ENCODE results near the gene COBL.

COBL gene

DNA sequence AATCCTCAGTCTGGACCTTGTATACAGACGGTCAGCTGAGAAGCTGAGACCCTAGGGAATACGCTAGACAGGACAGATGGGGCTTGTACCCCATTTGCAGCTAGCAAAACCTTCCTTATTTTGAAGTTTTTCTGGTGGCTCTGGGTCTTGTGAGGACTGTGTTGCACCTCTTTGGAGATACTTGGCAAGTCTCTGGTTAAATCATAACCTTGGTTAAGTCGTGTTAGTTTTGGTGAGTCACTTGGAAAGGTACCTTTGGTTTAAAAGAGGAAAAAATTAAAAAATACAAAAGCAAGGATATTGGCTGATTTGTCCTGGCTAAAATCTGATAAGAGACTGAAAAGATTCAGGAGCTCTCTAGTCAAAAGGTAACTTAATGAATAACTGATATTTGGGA is 140.6 kb downstream of the COBL start:
- DNase-seq, result no peak

DNA sequence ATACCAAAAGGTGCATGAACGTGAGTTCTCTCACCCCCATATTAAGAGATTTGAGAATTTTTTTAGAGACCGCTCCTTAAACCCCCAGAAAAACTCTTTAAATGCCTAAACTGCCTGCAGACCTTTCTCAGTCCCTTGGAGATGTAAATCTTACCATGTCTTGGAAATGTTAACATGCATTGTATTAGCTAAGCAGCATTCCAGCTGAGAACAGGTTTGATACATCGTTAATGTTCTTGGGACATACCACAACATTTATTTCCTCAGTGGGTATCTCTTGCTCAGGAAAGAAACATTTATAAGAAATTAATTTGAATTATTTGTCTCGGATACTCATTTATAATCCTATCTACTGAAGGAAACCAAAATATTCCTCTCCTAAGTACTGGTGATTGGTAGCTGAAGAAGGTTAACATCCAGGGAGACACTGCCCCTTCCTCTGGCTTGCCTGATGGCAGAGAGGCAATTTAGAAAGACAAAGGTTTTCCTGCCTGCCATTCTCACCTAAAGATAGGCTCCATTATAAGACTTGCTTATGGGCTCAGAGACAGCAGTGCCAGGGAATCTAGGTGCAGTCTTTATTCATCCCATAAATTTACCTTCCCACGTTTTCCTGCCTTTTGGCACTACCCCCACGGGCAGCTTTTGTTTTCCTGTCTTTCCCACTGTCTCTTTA is 141.2 kb downstream of the COBL start:
- no peak for DNase-seq

DNA sequence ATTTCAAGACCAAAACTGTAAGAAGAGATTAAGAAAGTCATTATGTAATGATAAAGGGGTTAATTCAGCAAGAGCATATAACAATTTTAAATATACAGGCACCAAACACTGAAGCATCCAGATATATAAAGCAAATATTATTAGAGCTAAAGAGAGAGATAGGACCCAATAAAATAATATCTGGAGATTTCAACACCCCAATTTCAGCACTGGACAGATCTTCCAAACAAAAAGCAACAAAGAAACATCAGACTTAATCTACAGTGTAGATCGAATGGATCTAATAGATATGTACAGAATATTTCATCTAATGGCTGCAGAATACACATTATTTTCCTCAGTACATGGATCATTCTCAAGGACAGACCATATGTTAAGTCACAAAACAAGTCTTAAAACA is 151.3 kb downstream of the COBL start:
- no peak for DNase-seq

DNA sequence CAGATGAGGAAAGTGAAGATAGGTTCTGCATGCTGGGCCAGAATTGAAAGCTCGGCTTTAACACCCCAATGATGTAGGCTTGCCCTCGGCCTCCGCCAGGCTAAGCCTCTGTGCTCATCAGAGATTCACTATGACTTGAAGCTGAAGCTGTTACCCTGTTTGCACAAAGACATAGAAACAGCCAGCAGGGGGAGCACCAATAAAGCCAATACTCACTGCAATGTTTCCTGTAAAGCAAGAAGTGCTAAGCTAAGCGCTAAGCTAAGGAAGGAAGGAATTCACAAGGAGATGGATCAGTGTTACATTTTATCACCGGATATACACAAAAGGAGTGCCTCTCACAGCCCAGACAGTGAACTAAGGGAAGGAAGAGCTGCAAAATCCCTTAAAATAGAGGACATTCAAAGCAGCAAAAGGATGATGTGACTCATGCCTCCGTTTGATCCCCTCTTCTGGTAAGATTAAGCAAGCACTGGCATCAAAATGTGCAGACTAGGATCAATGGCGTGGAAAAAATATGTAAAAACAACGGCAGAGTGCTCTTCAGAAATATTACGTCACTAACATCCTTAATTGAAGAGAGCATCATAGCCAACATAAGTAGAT is 153.8 kb downstream of the COBL start:
- peak; percentile 92 for DNase-seq

DNA sequence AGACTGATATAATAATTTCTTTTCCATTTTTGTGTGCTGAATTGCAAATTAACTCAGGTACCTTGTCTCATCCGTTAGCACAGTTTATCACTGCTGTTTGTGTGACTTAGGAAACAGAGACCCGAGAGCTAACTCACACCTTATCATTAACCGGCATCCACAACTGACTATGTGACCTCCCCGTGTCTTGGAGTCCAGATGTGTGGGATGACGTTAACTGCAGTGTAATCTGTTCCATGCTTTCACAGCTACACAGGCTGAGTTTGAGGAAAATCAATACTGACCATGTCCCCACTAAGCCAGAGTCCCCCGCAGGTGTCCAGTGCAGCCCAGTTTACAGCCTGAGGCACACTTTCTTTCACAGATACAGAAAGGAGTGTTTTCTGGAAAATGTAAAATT is 154.7 kb downstream of the COBL start:
- DNase-seq, result no peak

DNA sequence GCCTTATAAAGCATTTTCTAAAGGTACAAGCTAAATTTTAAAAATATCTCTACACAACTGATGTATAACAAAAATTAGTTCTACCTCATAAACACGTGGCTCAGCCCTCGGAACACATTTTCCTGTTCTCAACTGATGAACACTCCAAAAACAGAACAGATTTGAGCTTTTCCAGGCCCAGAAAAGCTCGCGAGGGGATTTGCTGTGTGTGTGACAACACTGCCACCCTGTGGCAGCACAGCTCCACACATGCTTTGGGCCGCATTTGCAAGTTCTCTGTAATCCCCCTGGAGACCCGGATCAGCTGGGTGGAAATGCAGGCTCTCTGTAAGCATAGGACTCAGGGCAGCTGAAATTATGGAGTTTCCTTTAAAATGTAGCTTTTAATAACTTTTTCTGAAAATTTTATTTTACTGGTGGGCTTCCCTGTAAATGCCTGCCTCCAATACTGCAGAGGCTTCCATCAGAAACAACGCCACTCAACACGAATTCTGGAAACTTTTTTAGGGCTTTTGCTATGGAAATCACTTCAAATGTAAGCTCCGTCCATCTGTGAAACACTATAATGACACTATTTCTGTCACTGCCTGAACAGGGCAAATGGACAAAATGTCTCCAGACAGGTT is 155.5 kb downstream of the COBL start:
- DNase-seq, result peak; percentile 89

DNA sequence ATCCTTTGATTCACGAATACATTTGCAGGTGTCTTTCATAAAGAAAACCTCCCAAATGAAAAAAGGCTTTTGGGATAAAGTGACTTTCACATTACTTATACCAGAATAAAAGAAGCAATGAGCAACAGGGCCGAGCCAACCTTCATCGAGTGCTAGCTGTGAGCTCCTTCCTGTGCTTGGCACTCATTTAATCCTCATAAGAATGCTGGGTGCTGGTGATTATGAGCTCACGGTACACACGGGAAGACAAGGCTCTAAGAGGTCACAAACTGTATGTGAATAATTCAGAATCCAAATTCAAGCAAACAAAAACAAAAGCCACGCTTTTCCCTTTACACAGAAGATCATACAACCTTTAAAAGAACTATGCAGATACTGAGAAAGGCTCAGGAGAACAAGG is 156.2 kb downstream of the COBL start:
- DNase-seq, result peak; percentile 29

DNA sequence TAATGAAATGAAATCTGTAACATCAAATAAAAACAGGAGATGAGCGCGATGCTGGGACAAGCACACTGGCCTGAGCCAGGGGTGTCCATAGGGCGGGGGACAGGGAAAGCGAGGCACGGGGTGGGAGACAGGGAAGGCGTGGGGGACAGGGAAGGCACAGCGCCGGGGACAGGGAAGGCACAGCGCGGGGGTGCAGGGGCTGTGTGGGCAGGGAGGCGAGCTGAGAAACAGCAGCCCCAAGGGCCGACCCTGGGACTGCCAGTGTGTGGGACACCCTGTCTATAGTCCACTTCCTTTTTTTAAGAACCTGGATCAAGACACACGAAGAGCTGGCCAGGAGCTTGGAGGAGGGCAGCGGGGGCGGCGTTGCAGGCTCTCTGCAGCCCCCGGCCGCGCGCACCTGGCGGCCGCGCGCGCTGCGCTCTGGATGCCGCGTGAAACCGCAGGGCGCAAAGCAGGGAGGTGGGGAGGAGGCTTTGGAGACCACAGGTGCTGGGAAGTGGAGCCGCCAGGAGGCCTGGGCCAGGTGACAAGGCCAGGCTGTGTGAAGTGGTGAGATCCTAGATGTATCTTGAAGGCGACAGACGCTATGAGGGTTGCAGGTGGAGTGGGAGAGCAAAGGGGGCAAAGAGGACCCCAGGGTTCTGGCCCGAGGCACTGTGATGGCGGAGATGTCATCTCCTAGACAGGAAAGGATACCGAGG is 157.7 kb downstream of the COBL start:
- no peak for DNase-seq

DNA sequence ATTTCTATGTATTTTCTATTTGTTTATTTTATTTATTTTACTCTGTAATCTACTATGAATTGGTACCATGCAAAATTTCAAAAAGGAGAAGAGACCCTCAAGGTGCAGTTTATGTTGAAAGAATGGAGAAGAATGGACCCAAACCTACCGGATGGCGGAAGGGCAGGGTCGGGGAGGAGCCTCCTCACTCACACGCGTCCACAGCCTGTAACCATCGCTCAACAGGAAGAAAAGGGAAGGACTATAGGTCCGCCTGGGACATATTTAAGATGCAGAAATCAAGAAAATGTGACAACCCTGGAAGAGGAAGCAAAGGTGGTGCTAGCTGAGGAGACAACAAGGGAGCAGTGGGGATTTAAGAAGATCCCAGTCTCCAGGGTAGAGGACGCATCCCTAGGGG is 158.4 kb downstream of the COBL start:
- DNase-seq, result no peak

DNA sequence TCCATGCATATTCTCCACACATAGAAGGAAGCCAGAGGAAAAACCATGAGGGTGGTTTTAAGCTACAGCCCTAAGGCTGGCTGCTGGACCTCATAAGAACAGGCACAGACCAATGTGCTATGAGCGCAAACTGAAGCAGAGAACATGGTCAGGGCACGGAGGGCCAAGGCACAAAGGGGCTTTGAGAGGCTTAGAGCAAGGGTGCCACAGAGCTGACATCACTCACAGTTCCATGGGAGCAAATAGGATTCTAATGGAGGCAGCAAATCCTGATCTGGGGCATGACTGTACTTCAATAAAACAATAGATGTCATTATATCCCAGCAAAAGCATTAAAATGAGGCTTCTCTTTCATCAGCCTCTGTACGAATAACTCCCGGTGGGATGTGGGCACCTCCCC is 162.4 kb downstream of the COBL start:
- no peak for DNase-seq

DNA sequence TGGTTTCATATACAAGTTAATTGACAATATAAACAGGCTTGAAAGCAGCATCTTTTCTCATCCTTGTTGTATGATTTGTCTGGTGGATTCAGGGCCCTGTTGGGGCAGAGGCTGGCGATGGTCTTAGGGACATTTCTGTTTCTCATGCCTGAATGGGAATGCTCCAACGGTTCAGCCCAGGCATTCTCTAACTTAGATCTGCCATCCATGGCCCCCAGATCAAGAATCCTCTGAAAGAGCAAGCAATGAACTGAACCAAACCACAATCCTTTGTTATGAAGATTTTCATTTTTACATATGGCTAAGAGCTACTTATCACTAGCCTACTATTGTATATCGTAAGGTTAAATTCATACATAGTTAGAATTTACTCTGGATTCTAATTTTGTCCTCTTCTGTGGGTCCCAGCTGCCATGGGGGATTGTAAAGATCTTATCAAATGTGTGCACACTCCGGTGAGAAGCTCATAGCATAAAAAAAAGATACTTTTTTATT is 163.9 kb downstream of the COBL start:
- no peak for DNase-seq

DNA sequence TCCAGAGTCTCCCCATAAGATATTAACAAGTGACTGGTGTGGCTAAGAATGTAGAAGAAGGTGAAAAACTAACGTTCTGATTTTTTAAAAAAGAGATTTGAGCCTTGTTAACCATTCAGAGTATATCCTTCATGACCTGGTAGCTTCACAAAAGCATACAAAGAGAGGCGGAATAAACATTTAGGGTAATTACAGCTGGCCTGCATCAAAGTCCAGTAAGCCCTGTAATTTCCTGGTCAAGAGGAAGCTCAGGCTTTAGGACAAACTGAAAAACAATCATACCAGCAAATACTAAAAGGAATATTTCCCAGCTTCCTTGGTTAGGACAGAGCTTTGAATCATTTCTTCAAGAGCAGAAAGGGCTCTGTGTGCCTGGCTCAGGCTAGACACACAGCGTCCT is 165.2 kb downstream of the COBL start:
- no peak for DNase-seq

DNA sequence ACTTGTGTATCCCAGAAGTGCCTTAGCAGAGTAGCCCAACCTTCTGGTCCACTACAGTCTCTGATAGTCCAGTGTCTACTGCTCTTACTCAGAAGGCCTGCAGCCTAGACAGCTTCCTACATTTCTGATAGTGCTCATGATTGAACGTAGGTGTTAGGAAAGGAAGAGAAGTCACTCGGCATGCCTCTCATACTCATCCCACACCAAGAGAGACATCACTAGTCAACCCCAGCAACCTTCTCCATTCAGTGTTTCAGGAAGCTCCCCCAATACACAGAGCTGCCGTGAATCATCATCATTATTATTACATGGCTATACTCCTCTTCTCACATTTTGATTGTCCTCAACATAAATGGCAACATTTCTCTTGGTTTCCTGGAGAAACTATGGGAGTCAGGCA is 166.4 kb downstream of the COBL start:
- DNase-seq, result no peak

DNA sequence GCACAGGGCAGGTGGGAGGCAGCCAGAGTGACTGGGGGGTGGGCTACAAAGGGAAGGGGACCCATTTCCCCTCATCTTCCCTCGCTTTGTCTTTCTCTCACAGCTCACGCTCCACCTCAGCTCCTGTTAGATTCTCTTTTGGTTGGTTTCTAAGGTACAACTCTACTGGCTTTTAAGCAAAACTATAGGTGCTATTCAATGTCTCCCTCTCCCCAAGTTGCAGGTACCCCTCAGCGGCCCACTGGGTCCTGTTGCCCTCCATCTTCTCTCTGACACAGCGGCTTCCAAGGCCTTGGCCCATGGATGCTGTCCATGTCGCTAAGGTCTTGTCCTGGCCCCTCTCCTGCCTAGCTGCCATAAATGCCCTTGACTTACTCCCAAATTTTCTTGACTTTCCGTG is 168.4 kb downstream of the COBL start:
- DNase-seq, result no peak

DNA sequence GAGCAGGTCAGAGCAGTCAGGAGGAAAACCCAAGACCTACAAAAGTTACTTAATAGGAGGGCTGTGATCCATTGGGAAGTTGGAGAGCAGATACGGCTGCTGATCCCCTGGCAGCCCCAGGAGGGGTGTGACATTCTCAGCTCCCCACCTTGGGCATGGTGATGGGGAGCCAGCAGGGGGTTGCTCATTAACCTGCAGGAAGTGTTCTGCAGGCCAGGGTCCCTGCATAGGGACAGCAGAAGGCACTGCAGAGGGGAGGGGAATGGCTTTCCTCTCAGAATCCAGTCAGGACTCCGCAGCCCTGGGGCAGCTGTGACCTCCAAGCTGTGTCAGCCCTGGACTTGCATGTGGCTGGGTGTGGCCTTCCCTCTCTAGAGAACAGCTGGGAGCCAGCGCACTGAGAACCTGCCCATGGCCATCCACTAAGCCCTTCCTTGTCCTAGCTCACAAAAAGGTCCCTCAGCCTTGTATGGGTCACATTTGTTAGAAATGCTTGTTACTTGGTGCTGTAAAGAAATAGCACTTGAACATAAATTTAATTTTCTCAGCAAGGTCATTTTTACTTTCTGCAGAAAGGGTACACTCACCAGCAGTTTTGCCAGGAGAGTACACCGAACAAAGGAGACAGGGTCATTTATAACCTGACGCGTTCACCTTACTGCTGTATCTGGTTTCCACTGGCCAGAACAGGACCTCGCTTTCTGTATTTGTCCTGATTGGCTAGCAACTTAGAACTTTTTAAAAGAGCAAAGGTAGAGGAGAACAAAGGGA is 169.6 kb downstream of the COBL start:
- no peak for DNase-seq

DNA sequence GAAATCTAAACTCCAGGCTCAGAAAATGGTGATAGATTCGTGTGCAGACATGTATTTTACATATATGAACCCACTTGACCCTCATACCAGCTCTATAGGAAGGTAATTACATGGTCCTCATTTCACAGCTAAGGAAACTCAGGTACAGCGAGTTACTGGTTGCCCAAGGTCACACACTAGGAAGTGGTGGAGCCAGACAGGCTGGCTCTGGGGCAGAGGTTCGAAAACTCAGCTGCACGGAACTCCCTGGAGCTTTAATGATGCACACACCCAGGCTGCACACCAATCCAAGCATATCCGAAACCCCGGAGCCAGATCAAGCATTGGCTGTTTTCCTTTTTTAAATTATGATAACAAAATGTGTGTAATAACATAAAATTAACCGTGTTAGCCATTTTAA is 172.4 kb downstream of the COBL start:
- DNase-seq, result no peak

DNA sequence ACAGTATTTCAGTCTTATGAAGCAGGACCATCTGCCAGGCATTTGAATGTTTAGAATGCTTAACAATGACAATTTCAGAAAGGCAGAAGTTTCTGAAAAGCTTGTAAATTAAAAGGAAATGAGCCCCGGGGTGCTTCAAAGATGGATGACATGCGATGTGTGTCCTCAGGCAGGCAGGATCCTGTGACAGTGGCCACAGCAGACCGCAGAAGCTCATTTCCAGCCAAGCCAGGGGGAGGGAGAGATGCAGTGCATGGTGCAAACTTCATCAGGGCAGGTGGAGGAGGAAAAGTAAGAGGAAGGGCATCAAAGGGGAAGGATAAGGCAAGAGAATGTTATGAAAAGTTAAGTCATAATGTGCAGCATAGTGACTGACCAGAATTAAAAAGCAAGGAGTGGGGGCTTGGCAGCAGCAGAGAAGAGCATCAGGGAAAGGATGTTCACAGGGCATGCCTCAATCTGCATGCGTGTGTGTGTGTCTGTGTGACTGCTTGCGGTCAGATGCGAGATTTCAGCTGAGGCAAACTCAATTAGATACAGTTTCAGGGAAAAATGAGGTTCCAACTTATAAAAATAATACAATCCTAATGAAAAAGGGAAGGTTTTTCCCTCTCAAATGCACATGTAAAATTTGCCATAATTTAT is 173.7 kb downstream of the COBL start:
- no peak for DNase-seq

DNA sequence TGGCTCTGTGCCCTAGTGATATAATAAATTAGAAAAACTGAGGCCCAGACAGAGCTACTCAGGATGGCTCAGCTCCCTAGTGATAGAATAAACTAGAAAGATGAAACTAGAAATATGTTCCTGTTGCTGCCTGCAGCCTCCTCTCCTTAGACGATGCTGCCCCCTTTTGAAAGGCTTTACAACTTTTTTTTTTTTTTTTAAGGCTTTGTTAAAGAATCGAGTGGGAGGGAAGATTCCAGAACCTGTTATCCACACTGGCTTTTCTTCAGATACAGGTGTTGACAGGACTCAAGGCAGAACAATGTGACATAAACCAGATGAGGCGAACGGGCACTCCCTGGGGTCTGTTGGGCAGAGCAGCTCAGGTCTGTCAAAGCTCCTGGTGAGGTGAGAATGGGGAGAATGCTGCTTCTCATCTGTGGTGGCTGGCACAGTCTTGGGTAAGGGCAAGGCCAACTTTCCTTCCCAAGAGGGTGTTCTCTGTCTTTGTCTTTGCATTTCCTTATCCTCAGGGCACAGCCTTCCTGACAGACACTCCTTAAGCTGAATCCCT is 175.1 kb downstream of the COBL start:
- no peak for DNase-seq

DNA sequence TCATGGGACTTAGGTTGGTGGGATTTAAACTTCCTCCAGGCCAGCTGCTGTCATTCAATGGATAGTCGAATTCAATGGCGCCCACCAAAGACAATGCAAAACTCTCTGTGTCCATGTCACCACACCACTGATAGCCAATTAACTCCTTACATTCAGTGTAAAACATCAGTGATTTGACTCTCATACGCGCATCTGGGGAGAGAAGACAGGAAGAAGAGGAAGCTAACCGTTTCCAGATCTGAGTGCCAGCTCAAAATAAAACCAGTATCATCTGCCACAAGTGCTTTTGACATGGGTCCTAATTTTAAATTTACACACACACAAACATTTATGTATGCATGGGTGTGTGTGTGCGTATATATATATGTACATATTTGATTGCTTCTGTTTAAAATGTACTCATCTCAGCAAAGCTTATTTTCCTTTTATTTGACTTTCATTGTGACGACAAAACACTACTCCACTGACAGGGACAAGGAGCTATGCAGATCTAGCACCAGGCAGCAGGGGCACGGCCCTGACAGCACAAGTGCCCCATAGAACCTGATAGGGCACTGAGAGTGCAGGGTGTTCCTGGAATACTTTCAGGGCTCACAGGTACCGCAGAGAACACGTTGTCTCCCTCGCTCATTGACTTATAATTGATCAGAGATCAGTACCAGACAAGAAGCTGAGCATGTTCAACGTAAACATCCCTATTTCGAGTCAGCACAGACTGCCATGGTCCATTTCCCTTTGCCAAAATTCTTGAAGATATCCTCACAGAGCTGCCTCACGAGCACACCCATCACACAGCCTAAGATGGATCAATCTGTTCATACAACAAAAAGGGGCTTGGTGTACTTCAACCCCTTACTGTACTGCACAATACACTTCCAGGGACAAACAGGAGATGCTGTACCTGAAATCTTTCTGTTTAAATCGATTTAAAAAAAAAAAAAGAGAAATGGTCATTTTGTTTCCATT is 176.1 kb downstream of the COBL start:
- DNase-seq, result no peak

DNA sequence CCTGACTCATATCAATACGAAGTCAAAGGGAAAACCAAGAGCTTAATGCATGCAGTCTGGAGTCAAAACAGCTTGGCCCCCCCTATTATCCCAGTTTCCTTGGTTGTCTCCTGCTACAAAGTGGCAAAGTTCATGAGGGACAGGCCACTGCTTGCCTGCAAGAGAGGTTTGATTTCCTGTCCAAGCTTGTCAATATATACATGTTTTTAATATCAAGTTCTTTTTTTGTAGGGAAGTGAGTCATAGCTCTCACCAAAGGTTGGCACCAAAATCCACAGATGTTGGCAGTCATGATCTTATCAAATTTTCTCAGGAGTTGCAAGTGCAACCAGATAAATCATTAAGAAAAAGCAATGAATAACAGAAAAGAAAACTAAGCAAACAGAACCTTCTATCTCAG is 176.8 kb downstream of the COBL start:
- DNase-seq, result no peak
